Retinal pigment epithelial cell (primary cell): Measurements from ENCODE around the gene SCGB3A2.

ENCODE experiments used
- DNase-seq: peaks from one replicate; pipeline ENCODE4 v3.0.0-alpha.2; 2010; ENCODE audit warnings: low read depth
- H3K4me3 ChIP-seq: 2 replicates; pipeline ENCODE4 v1.5.1; 2011; ENCODE audit warnings: mild to moderate bottlenecking, low read length, control low read depth, moderate library complexity
- CTCF ChIP-seq: conservative IDR thresholded peaks from 2 replicates; pipeline ENCODE4 v1.5.1; 2011; ENCODE audit warnings: low read depth, low read length, control low read depth, inconsistent platforms

The SCGB3A2 gene

DNA sequence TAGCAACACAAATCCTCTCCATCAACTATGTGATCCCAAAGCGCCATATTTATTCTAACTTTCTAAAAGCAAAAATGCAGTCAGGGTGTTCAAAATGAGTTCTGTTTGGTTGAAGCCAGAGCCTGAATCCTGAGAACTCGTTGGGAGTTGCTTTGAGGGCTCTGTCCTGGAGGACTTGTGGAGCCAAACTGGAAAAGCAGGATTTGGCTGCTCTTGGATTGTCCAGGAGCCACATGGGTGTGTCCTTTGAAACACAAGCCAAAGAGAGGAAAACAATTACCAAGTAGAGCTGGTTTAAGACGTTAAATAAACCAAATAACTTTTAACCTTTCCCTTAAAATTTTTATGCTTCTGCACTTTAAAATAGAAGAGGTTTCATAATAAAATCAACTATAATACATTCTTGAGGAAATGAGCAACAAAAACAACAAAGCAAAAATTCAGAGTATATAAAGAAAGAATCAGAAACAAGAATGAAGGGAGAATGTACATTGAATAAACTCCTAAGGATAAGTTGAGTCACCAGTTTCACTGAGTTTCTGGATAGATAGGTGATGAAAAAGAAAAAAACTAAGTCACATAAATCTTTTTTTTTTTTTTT is 14.3 kb downstream of the SCGB3A2 start:
- DNase-seq: no peak
- TF ChIP-seq CTCF: no peak
- no peak overlapping the region for H3K4me3 ChIP-seq

DNA sequence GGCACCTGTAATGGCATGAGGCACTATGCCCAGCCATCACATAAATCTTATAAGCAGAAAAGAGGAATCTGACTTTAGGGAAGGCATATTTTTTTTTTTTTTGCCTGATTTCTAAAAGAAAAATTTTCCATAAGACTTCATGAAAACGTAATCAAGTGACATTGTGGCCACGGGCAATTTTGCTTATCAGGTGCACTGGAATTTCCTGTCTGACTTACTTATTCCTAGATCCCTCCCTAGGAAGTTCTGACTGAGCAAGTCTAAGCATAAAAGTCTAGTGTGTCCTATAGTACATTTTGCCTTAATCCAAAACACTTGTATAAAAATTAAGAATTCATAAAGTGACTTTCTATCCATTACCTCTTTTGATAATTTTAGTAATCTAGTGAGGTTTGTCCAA is 15.3 kb downstream of the SCGB3A2 start:
- H3K4me3 ChIP-seq: no peak overlapping the region
- no peak for DNase-seq
- TF ChIP-seq CTCF: no peak

DNA sequence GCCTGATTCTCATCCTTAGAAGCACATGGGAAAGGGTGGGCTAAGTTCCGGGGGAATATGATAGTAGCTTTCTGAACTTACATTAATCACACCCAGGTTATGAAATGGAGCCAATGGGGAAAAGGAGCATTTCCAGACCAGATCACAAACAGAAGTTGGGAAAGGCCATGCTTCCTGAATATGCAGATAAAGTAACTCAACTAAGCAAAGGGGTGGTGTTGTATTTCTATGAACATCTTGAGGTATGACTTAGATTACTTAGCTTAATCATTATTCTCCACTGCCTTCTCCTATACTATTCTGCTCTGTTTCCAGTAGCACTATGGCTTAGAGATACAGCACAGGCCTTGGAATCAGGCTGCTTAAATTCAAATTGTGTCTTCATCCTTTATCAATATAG is 17.4 kb downstream of the SCGB3A2 start:
- no peak for DNase-seq
- H3K4me3 ChIP-seq: no peak overlapping the region
- no peak for TF ChIP-seq CTCF

- no peak overlapping the region for H3K4me3 ChIP-seq
- TF ChIP-seq CTCF: no peak
- no peak for DNase-seq
Measured at GRCh38 chr5:147898875-147899401, 20.4 kb downstream of the SCGB3A2 start.

GRCh38 chr5:147901599-147902039 is 23.1 kb downstream of the SCGB3A2 start:
- no peak for TF ChIP-seq CTCF
- peak; percentile 76 for DNase-seq
- no peak overlapping the region for H3K4me3 ChIP-seq

- no peak for TF ChIP-seq CTCF
- DNase-seq: peak; percentile 48
- H3K4me3 ChIP-seq: no peak overlapping the region
Measured at GRCh38 chr5:147902609-147903115, 24.2 kb downstream of the SCGB3A2 start.

DNA sequence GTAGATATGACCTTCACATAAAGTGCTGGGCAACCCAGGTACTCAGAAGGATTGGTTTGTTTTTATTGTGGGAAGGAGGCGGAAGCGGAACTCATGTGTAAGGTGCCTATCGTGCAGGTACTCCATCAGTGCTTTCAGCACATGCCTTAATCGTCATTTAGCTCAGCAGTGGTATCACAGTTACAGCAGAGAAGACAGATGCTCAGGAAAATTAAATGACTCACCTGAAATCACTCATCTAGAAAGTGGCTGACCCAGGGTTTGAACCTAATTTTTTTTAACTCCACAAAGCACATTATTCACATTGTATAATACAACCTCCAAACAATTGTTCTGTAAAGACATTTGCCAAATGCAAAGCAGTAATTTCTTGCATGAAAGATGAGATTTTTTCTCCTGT is 25.6 kb downstream of the SCGB3A2 start:
- DNase-seq: no peak
- H3K4me3 ChIP-seq: no peak overlapping the region
- no peak for TF ChIP-seq CTCF
